GM10248 (cell line): ENCODE data around the gene TMEM129.

Experiments
- CTCF ChIA-PET: fragments of 300-600 bp; sonication (Branson Sonifier 250); formaldehyde crosslinking; extraction: SDS; loops from one replicate; lab custom pipeline; 2021; ENCODE audit warnings: antibody characterized with exemption; lab: Yijun Ruan, JAX
- POLR2A ChIA-PET: fragments of 350-650 bp; sonication (Branson Sonifier 250); formaldehyde crosslinking; extraction: SDS; loops from one replicate; lab custom pipeline; 2020; ENCODE audit warnings: antibody characterized with exemption; lab: Yijun Ruan, JAX
- DNase-seq: peaks from one replicate; pipeline ENCODE4 v3.0.0; 2012; ENCODE audit errors: extremely low spot score
- CTCF ChIP-seq: IDR thresholded peaks from 2 replicates; pipeline ENCODE4 v1.5.1; 2012; ENCODE audit warnings: mild to moderate bottlenecking, low read depth; ENCODE audit errors: extremely low read depth, missing control alignments, control extremely low read depth

The TMEM129 gene

DNA sequence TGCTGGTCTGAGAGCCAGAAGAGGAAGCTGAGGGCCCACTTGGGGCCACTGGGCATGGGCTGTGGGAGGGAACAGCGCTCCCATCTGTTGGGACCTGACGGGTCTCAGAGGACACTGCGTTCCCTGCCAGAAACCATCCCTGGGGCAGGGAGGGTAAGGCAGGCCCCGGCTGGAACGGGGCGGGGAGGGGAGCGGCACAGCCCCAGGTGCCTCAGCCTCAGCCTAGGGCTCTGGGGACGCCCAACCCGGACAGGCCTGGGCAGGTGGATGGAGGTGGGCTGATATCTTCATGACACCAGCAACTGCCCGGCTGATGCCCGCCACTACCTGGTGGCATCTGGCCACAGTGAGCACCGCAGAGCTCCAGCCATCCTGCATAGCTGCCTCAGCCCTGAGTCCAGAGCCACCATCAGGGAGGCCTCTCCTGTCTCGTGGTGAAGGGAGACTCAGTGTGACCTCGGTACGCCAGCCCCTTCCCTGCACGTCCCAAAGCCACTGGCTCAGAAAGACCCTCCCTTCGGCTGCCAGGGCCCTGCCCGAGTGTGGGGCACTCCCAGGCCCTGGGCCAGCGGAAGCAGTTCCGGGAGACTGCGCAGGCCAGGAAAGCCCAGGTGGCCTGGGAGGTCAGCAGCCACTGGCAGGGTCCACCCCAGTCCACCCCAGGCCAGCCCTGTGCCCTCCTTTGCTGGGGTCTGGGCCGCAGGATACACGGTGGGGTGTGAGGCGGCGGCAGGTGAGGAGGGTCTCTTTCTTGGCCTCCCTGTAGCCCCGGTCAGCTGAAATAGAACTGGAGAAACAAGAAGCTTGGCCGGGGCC is 37.4 kb upstream of the TMEM129 start:
- DNase-seq: no peak
- POLR2A ChIA-PET: no interaction called here
- TF ChIP-seq CTCF: no peak
- CTCF ChIA-PET: interaction anchor here (3.0 kb wide), 1 partner anchor 10 kb away, joined by 13 read pairs; no protein-coding TSS in a partner anchor

GRCh38 chr4:1757836-1758235 is 36.7 kb upstream of the TMEM129 start:
- POLR2A ChIA-PET: no interaction called here
- no peak for TF ChIP-seq CTCF
- no peak for DNase-seq
- CTCF ChIA-PET: interaction anchor here (3.0 kb wide), 1 partner anchor 10 kb away, joined by 13 read pairs; no protein-coding TSS in a partner anchor

DNA sequence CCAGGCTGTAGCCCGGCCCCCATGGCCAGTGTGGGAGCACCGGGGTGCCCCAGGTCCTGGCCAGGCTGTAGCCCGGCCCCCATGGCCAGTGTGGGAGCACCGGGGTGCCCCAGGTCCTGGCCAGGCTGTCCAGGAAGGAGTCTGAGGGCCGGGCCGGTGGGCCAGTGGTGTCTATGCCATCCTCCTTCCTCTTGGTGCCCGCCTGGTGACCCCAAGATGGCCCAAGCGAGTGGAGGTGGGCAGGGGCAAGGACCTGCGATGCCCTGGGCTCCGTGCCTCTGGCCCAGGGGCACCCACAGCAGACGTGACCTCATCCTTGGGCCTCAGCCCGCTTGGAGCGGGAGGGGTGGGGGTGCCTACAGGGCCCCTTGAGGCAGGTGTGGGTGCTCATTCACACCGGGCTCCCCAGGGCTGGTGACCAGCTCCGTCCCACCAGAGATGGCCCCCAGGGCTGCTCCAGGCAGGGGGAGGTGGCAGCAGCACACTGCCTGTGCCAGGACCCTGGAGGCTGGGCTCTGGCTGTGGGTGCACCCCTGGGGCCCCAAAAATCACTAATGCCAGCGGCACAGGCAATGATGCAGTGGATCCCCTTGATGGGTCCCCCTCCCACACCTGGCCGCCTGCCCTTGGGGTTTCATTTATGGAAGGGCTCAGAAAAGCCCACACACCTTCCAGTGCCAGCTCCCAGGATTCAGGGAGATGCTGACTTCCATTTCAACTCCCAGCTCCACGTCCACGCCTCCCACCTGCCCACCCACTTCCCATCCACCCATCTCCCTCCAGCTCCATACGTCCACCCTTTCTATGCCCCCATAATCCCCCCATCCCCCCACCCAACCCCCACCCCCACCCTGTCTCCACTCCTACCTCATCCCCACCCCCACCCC is 36.0 kb upstream of the TMEM129 start:
- POLR2A ChIA-PET: no interaction called here
- no peak for TF ChIP-seq CTCF
- CTCF ChIA-PET: no interaction called here
- DNase-seq: no peak

DNA sequence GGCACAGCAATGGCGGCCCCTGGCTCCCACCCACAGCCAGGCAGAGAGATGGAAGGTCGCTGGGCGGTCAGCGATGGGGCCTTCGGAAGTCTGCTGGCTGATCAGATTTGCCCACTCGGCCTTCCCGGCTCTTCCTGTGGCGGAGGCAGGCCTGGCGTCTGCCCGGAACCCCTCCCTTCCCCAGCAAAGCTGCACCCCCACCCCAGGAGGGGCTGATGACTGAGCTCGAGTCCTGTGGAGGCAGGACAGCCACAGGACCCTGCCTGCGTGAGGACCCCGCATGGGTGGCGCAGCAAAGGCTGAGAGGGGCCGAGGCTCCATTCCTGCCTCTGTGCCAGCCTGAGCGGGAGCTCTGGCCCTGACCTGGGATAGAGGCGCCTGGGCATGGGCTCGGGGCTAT is 35.0 kb upstream of the TMEM129 start:
- ChIA-PET CTCF (interaction anchor here (0.6 to 3.0 kb wide), 3 partner anchors 11 to 53 kb away, joined by 3 to 12 read pairs (median 4); no protein-coding TSS in a partner anchor), POLR2A (no interaction called here)
- DNase-seq: no peak
- no peak for TF ChIP-seq CTCF

- CTCF ChIA-PET: interaction anchor here (1.3 to 3.0 kb wide), 3 partner anchors 11 to 54 kb away, joined by 4 to 12 read pairs (median 4); no protein-coding TSS in a partner anchor
- DNase-seq: no peak
- POLR2A ChIA-PET: no interaction called here
- no peak for TF ChIP-seq CTCF
Observed at GRCh38 chr4:1755297-1755696, 34.2 kb upstream of the TMEM129 start.

GRCh38 chr4:1754336-1754735 is 33.2 kb upstream of the TMEM129 start:
- DNase-seq: no peak
- CTCF ChIA-PET: interaction anchor here (1.3 to 3.0 kb wide), 2 partner anchors 10 to 54 kb away, joined by 4 to 12 read pairs; no protein-coding TSS in a partner anchor
- no peak for TF ChIP-seq CTCF
- POLR2A ChIA-PET: no interaction called here
